Right renal cortex interstitium (tissue), 3 donors: ENCODE results near the gene GTF2IRD1. TPM values are rescaled to one million over a fixed set of nuclear protein-coding genes. Genes with fewer than 3 reads are reported as not detected.
"Not testable (repeated sequence)": the region's sequence is repeated elsewhere in the genome, so short reads cannot be mapped to it uniquely, and the experiment has no call there.

Source experiments
- DNase-seq, 3 donors: peaks; one replicate each; pipeline ENCODE4 v3.0.0-alpha.2; 2013; ENCODE audit warnings: low read depth in 3 of 3, low spot score in 2 of 3
- polyA plus RNA-seq, 3 donors: library from polyadenylated mRNA; unstranded; fragments of 120-200 nt; gene quantifications; one replicate each; pipeline ENCODE4 v1.2.1, GENCODE V29; 2013; ENCODE audit not compliant: insufficient read length in 3 of 3

The GTF2IRD1 gene
- polyA plus RNA-seq, 3 donors, result 51.3 to 58.4 (median 55.1) TPM

DNA sequence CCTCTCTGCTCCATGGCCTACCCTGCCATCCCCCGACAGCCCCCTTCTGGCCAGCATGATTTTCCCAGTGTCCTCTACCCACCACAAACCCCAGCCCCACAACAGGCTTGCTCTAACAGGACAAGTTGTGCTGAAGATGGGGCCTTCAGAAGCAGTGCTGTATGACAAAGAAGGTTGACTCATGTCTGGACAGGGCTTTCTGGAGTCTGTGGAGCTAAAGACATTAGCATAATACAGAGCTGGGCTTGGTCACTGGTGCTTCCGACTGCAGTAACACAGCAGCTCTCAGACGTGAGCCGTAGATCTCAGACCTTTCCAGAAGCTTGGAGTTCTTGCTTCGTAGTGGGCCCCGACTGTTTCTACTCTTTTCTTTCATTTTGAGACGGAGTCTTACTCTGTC is 100.5 kb downstream of the GTF2IRD1 start:
- DNase-seq, result no peak

DNA sequence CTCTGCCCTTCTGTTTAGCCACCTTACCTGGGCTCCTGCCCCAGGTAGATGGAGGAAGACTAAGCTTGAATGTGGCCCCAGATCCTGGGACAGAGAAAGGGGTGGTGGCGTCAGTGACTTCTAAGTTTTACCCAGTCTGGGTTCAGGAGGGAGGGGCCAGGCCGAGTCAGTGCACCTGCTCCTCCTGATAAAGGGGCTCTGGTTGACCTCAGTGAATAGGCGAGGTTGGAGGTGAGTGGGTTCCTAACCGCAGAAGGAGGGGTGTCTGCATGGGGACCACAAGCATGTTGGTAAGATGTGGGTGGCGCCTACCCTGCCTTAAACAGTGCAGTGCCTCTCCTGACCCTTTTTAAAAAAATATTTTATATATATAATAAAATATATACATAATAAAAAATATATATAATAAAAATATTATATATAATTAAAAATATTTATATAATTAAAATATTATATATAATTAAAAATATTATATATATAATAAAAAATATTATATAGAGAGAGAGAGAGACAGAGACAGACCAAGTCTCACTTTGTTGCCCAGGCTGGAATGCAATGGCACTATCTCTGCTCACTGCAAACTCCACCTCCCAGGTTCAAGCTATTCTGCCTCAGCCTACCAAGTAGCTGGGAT is 106.5 kb downstream of the GTF2IRD1 start:
- DNase-seq, result no peak

DNA sequence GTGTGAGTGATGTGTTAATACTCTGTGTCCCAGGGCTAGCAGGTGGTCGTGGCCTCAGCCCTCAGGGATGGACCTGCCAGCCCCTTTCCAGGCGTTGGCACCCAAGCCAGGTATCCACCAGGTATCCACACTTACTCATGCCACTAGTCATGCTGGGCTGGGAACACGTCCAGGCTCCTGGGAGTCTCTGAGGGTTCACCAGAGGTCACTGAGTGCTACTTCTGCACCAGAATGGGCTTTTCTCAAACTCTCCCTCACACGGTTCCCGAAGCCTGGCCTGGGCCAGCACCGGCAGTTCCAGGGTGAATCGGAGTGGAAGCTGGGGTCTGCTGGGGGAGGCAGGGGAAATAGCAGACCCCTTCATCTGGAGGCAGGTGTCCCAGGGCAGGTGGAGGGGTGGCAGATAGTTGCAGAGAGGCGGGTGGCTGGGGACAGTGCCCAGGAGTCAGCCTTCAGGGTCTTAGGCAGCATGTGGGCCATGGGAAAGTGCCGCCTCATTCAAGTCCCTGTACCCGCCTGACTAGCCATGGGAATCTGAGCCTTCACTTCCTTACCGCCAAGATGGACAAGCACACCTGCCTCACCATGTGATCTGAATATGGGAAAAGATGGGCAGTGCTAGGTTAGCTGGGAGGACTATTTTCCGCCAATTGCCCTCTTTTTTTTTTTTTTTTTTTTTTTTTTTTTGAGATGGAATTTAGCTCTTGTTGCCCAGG is 108.3 kb downstream of the GTF2IRD1 start:
- DNase-seq, result no peak

DNA sequence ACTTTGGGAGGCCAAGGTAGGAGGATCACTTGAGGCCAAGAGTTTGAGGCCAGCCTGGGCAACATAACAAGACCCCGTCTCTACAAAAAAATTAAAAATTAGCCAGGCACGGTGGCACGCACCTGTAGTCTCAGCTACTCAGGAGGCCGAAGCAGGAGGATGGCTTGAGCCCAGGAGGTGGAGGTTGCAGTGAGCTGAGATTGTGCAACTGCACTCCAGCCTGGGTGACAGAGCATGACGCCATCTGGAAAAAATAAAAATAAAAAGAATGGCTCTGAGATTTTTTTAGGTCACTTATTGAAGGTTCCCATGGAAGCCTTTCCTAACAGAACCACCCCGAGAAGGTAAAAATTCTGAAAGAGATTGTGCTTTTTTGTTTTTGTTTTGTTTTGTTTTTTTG is 109.9 kb downstream of the GTF2IRD1 start:
- DNase-seq, result not testable (repeated sequence)

DNA sequence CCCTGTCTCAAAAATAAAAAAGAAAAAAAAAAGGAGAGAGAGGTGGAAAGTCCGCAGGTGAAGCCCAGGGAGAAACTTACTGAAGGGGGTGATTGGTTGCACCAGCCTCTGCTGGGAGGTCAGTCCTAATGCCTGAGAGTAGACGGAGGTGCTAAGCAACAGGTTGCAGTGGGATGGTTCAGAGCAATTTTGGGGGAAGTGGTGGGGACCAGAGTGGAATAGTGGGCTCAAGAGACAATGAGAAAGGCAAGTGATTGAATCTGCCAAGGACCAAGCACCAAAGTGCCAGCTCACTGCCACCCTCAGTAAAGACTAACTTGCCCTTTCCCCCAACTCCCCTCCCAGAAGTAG is 113.6 kb downstream of the GTF2IRD1 start:
- DNase-seq, result no peak

DNA sequence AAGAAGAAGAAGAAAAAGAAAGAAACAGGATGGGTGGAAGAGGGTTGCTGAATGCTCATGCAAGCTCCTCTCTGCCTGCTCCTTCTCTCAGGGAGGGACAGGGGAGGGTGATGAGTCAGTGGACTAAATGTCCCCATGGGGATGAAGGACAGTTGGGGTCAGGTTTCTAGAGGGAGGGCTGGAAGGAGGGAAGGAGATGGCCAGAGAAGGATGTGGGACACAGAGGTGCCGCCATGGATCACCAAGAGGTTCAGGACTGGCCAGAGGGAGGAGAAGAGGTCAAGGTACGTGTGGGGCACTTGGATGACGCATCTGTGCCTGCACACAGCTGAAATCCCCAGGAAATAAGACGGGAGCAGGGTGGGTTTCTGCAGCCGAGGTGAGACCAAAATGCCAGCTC is 115.0 kb downstream of the GTF2IRD1 start:
- DNase-seq, result no peak

DNA sequence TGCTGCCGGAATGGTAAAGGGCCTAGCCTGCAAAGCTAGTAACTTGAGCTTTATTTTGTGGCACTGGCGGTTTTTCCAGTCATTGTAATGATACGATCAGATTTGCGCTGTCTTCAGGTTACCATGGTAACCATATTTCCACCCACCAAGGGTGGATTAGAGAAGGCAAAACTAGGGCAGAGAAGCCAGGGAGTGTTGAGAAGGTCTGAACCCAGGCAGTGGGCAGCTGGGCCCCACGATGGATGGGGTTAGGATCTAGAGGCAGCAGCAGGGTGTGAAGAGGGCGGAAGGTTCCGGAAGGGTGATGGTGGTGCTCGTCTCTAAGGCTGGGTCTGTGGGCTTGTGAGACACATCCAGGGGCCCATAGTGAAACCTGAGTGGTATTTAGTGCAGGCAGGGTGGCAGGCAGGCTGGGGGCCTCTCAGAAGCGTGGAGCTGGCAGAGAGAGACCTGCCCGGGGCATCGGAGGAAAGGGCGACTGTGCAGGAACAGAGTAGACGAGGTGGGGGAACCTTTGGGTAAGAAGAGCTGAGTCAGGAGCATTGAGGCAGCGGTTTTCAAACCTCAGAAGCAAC is 115.9 kb downstream of the GTF2IRD1 start:
- DNase-seq, result no peak

DNA sequence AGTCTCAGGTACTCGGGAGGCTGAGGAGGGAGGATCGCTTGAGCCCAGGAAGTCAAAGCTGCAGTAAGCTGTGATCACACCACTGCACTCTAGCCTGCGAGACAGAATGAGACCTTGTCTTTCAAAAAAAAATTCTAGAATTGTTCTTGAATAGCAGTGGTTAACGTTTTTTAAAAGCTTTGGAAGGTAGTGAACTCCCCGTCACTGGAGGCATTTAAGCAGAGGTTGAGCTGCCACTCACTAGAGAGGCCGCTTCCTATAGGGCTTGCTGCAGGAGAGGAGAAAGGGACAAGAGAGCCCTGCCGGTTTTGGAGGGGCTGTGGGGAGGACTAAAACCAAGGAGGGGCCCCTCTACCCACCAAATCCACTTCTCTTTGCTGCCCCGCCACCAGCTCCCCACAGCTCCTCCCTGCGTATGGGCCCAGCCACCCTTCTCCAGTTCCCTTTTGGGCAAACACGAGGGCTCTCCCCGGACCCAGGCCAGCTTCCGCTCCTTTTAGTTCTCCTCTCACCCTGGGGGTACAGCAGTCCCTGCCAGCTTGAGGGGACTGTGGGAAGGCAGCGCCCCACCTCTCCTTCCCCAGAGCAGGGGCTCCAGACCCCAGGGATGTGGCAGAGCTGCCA is 116.9 kb downstream of the GTF2IRD1 start:
- DNase-seq, result no peak

DNA sequence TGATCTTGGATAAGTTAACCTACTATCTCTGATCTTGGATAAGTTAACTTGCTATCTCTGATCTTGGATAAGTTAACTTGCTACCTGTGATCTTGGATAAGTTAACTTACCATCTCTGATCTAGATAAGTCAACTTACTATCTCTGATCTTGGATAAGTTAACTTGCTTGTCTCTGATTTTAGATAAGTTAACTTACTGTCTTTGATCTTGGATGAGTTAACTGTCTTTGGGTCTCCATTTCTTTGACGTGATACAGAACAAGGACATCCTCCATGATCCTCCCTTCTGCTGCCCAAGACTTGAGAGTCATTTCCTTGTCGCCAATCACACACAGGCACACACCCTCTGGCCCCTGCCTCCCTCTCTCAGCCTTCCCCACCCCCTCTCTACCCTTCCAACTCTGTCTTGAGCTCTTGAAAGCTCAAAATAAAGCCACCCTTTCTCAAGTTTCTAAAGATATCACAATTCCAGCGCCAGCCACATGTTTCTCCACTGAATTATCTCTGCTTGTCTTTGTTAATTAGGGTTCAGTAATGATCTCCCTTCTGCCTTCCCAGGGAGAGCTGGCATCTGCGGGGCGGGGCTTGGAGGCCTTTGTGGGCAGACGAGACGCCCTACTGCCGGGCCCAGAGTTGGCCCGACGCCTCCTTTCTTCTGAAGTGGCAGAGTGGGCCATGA is 118.7 kb downstream of the GTF2IRD1 start:
- no peak for DNase-seq

DNA sequence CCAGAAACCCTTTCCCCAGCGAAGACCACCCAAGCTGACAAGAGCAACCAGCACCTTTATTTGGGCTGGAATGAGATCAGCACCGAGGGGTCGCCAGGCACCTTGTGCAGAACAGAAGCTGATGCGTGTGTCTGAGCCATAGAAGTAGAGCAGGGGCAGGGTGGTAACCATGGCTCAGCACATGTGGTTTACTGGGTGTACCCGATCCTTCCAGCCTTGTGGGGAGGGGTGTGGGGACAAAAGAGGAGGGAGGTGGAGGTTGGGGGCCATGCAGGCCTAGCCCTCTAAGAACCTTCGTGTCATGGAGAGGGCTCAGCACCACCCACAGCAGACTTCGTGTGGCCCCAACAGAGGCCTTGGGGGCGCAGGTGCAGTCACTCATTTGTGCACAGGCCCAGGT is 119.8 kb downstream of the GTF2IRD1 start:
- no peak for DNase-seq

DNA sequence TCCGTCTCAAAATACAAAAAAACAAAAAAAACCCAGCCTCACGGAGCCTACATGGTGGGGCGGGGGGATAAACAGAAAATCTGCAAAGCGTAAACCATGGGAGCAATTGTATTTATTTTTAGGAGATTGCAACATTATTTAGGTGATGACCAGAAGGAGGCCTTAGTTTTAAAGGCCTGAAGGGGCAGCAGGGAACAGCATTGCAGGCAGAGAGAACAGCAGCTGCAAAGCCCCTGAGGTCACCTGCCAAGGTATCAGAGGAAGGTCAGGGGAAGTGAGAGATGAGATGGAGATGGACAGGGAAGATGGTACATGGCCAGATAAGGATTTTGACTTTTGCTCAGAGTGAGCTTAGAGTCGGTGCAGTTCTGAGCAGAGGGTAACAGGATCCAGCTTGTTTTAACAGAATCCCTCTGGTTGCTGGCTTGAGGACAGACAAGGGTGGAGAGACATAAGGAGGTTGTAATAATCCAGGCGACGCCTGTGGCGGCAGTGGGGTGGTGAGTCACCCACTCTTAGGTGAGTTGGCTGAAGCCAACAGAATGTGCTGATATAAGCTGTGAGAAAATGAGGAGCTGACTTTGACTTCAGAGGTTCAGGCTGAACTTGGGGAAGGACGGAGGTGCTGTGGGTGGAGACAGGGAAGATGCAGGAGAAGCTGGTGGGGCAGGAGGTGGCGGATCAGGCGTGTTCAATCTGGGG is 121.5 kb downstream of the GTF2IRD1 start:
- DNase-seq, result no peak

DNA sequence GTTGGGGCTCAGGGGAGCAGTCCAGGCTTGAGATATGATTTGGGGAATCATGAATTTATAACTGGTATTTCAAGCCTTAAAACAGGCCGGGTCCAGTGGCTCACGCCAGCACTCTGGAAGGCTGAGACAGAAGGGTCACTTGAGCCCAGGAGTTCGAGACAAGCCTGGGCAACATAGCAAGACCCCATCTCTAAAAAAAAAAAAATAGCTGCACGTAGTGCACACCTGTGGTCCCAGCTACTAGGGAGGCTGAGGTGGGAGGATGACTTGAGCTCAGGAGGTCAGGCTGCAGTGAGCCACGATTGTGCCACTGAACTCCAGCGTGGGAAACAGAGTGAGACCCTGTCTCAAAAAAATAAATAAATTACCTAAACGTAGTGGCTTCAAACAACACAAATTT is 122.1 kb downstream of the GTF2IRD1 start:
- no peak for DNase-seq

DNA sequence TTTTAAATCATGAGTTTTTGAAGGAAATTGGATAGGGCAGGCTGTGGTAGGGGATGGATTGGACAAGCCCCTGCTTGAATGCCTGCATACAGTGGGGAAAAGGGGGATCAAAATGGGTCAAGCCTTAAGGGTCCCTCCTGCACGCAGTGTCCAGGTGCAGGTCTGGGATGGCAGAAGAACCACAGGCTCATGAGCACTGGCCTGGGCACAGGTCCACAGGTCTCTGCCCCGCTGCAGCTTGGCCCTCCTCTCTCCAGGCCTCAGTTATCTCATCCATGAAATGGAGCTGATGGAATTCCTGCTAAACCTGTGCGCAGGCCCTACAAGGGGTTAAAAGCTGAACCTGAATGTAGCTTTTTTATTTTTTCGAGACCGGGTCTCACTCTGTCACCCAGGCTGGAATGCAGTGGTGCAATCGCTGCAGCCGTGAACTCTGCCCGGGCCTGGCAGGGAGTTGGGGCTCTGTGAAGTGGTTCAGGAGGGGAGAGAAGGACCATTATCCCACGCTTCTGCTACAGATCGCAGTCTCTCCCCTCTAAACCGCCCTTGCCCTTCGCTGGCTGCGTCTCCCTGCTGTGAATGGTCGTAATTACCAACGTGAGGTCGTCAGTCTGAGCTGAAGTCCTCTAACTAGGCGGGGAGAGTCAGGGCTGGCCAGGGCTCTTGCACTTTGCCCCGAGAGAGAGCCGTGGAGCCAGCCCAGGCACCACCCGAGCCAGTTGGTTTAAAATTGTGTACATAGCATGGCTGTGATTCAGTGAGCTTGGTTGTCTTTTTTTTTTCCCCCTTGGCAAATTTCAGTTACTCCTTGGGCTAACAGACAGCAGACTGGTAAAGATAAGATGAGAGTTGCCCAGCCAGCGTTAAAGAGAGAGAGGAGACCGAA is 126.3 kb downstream of the GTF2IRD1 start:
- no peak for DNase-seq

DNA sequence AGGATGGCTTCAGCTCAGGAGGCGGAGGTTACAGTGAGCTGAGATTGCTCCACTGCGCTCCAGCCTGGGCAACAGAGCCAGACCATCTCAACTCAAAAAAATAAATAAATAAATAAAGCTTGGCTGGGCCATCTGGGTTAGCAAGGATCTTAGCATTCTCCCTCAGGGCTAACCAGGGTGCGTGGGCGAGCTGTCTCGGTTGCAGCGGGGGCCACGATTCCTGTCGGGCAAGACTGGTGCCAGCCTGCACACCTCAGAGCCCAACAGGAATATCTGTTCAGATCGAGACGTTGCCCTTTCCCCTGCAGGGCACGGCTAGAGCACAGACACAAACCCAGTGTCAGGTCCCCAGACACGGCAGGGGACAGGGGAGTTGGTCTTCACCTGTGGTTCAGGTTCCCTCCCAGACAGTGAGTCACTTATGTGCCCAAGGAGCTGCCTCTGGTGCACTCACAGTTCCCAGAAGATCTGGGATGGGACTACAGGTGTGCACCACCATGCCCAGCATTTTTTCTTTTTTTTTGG is 128.3 kb downstream of the GTF2IRD1 start:
- no peak for DNase-seq

DNA sequence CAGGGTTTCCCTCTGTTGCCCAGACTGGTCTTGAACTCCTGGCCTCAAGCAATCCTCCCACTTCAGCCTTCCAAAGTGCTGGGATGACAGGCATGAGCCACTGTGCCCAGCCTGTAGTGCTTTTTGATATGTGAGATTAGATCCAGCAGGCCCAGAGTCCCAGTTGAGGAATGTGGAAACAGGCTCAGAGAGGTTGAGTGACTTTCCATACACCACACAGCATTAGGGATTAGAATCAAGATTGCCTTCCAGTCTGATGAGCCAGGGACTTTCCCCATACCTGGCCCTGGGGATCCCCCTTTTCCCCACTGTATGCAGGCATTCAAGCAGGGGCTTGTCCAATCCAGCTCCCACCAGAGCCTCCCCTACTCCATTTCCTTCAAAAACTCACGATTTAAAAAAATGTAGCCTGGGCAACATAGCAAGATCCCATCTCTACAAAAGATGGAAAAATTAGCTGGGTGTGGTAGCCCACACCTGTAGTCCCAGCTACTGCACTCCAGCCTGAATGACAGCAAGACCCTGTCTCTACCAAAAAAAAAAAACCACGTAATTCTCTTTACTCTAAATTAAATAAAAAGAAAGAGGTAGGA is 128.8 kb downstream of the GTF2IRD1 start:
- no peak for DNase-seq

DNA sequence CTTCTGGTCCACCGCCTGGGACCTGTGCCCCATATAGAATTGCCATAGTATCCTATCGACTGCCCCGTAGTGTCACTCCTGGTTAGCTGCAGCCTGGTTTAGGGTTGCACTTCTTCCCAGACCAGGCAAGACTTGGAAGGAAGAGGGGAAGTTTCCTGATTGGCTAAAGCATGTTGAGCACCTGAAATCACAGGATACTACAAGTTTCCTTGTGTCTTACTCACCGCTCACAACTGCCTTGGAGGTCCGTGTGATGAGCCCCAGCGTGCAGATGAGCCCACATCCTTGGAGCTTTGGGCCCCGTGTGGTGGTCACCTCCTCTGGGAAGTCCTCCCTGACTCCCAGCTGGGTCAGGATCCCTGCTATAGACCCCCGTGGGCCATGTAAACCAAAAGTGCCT is 129.9 kb downstream of the GTF2IRD1 start:
- no peak for DNase-seq

DNA sequence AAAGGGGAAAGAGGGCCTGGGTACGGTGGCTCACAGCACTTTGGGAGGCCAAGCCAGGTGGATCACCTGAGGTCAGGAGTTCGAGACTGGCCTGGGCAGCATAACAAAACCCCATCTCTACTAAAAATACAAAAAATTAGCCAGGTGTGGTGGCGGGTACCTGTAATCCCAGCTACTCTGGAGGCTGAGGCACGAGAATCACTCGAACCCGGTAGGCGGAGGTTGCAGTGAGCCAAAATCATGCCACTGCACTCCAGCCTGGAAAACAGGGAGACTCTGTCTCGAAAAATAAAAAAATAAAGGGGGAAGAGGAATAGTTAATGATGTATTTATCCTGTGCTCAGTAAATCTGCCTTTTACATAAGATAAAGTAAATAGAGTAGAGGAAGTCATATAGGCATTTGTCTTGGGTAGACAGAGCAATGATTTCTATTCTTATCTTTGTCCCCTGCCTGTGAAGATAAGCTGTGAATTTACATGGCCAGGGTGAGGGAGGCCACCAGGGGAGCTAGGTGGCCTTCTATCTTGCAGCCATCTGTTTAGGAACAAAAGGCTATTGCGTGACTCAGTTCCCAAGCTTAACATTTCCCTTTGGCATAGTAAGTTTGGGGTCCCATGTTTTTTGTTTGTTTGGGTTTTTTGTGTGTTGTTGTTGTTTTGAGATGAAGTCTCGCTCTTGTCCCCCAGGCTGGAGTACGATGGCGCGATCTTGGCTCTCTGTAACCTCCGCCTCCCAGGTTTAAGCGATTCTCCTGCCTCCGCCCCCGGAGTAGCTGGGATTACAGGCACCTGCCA is 130.7 kb downstream of the GTF2IRD1 start:
- DNase-seq, result no peak

DNA sequence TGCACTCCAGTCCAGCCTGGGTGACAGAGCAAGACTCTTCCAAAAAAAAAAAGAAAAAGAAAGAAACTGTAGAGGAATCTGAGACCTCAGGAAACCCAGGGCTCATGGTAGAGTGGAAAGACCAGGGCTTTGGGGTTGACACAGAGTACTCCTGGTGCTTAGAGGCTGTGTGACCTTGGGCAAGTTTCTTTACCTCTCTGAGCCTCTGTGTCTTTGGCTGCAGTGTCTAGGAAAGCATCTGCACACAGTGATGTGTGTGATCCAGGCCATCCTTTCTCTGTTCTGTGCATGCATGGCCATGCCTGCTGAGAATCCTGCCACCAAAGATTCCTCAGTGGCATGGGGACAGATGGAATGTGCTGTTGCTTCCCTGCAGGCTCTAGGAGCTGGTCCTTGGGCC is 132.1 kb downstream of the GTF2IRD1 start:
- no peak for DNase-seq
